Fibroblast of lung (primary cell): Measurements from ENCODE around the gene MSH4. TPM values are rescaled to one million over a fixed set of nuclear protein-coding genes. Genes with fewer than 3 reads are reported as not detected.
"Not testable (repeated sequence)": the region's sequence is repeated elsewhere in the genome, so short reads cannot be mapped to it uniquely, and the experiment has no call there.

Experiments
- DNase-seq, 2 donors: peaks; one replicate each; pipeline versions ENCODE4 v3.0.0 to v3.0.0-alpha.2; 2010; ENCODE audit warnings: low read depth in 2 of 2
- H2AFZ ChIP-seq: 2 replicates; pipeline ENCODE4 v1.5.1; 2012; ENCODE audit warnings: low read length, control low read depth, inconsistent platforms
- H3K27ac ChIP-seq: 2 replicates; pipeline ENCODE4 v1.5.1; 2011; ENCODE audit warnings: low read length, control low read depth; ENCODE audit not compliant: insufficient read depth
- H3K27me3 ChIP-seq: 2 replicates; pipeline ENCODE4 v1.5.1; 2011; ENCODE audit warnings: mild to moderate bottlenecking, low read length; ENCODE audit not compliant: control insufficient read depth, insufficient read depth
- H3K36me3 ChIP-seq: 2 replicates; pipeline ENCODE4 v1.5.1; 2011; ENCODE audit warnings: low read length; ENCODE audit not compliant: control insufficient read depth, insufficient read depth
- H3K4me1 ChIP-seq: 2 replicates; pipeline ENCODE4 v1.5.1; 2011; ENCODE audit warnings: low read length; ENCODE audit not compliant: control insufficient read depth, insufficient read depth; ENCODE audit errors: extremely low read depth
- H3K4me2 ChIP-seq: 2 replicates; pipeline ENCODE4 v1.5.1; 2011; ENCODE audit warnings: low read length, control low read depth; ENCODE audit not compliant: insufficient read depth; ENCODE audit errors: extremely low read depth
- H3K4me3 ChIP-seq, 4 experiments: fragments of 200-600 bp in 1 of 4; sonication (generic) in 1 of 4; replicated peaks in 1 of 4; 2 replicates each; pipeline ENCODE4 v1.5.1; 2011 to 2016; ENCODE audit warnings: low read length in 4 of 4, low read depth in 3 of 4, mild to moderate bottlenecking in 3 of 4, control low read depth in 2 of 4, inconsistent platforms in 1 of 4, mixed read lengths in 1 of 4; ENCODE audit not compliant: insufficient read depth in 1 of 4; ENCODE audit errors: control extremely low read depth in 1 of 4
- H3K79me2 ChIP-seq: 2 replicates; pipeline ENCODE4 v1.5.1; 2012; ENCODE audit warnings: mild to moderate bottlenecking, low read length, inconsistent platforms; ENCODE audit not compliant: control insufficient read depth, insufficient read depth
- H3K9ac ChIP-seq: 2 replicates; pipeline ENCODE4 v1.5.1; 2011; ENCODE audit warnings: mild to moderate bottlenecking, low read length, control low read depth; ENCODE audit not compliant: insufficient read depth
- H3K9me3 ChIP-seq: 2 replicates; pipeline ENCODE4 v1.5.1; 2012; ENCODE audit warnings: low read depth, low read length; ENCODE audit not compliant: control insufficient read depth, insufficient read depth
- H4K20me1 ChIP-seq: 2 replicates; pipeline ENCODE4 v1.5.1; 2011; ENCODE audit warnings: low read length; ENCODE audit not compliant: control insufficient read depth, insufficient read depth; ENCODE audit errors: extremely low read depth
- EZH2 ChIP-seq: IDR thresholded peaks from 2 replicates; pipeline ENCODE4 v1.5.1; 2012; ENCODE audit warnings: low read length, control low read depth, mild to moderate bottlenecking; ENCODE audit errors: missing control alignments
- polyA plus RNA-seq, 2 donors: library from polyadenylated mRNA; depleted of rRNA in 1 of 2; stranded (reverse) in 1 of 2; unstranded in 1 of 2; fragments of >200 nt; gene quantifications; 2 replicates each; pipeline ENCODE4 v1.2.1, GENCODE V29; 2011 to 2012; ENCODE audit warnings: missing spikeins in 1 of 2
- total RNA-seq: library from RNA; depleted of rRNA; stranded (reverse); fragments of >200 nt; gene quantifications from 2 replicates; pipeline ENCODE4 v1.2.1, GENCODE V29; 2014
- TF ChIP-seq, protein P1 (sequence below), 2 donors: IDR thresholded peaks in 1 of 2; conservative IDR thresholded peaks in 1 of 2; 1 replicate in 1 of 2; 2 replicates in 1 of 2; pipeline ENCODE4 v1.5.1; 2011 to 2012; ENCODE audit warnings: low read length in 2 of 2, control low read depth in 1 of 2, inconsistent platforms in 1 of 2, low read depth in 1 of 2, mild to moderate bottlenecking in 1 of 2

MSH4 gene
- total and polyA plus RNA-seq, 2 donors (not counting 1 experiment from before 2014, with no cell fraction given), result 0.66 TPM; not detected in 1

DNA sequence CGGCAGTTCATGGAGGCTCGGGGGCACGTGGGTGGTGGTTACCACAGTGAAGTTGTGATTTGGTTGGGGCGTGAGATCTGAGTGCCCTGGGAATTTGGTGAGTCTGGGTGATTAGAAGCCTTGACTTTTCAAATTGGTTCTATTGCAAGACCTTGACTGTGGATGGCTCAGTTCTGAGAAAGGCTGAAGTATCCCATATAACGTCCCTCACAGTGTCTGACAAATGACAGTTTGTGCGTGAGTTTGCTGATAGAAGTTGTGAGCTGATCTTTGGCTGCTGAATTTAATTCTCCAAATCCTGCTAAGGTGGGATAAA is 549 bp downstream of the MSH4 start:
- Histone ChIP-seq H3K79me2 (no peaks in the 10 kb centered on the region), H3K27me3 (no peaks in the 10 kb centered on the region), H3K36me3 (peaks cover 9% of the 10 kb centered on the region), H3K9me3 (no peaks in the 10 kb centered on the region), H3K4me3 (no peak overlapping the region), H3K9ac (no peak overlapping the region), H4K20me1 (no peaks in the 10 kb centered on the region), H3K4me1 (no peaks in the 10 kb centered on the region), H3K4me2 (no peak overlapping the region), H3K27ac (no peak overlapping the region), H2AFZ (no peak overlapping the region)
- peak in 1 of 2 donors; percentile 6 for DNase-seq
- TF ChIP-seq, protein P1, sequence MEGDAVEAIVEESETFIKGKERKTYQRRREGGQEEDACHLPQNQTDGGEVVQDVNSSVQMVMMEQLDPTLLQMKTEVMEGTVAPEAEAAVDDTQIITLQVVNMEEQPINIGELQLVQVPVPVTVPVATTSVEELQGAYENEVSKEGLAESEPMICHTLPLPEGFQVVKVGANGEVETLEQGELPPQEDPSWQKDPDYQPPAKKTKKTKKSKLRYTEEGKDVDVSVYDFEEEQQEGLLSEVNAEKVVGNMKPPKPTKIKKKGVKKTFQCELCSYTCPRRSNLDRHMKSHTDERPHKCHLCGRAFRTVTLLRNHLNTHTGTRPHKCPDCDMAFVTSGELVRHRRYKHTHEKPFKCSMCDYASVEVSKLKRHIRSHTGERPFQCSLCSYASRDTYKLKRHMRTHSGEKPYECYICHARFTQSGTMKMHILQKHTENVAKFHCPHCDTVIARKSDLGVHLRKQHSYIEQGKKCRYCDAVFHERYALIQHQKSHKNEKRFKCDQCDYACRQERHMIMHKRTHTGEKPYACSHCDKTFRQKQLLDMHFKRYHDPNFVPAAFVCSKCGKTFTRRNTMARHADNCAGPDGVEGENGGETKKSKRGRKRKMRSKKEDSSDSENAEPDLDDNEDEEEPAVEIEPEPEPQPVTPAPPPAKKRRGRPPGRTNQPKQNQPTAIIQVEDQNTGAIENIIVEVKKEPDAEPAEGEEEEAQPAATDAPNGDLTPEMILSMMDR (conservative IDR thresholded peaks at IDR 0.05 in 1 of 2, IDR thresholded peaks at IDR 0.05 in 1 of 2; ENCODE audit: low read depth in 1 of 2, low read length in 2 of 2), result no peak
- TF ChIP-seq EZH2, result no peak

DNA sequence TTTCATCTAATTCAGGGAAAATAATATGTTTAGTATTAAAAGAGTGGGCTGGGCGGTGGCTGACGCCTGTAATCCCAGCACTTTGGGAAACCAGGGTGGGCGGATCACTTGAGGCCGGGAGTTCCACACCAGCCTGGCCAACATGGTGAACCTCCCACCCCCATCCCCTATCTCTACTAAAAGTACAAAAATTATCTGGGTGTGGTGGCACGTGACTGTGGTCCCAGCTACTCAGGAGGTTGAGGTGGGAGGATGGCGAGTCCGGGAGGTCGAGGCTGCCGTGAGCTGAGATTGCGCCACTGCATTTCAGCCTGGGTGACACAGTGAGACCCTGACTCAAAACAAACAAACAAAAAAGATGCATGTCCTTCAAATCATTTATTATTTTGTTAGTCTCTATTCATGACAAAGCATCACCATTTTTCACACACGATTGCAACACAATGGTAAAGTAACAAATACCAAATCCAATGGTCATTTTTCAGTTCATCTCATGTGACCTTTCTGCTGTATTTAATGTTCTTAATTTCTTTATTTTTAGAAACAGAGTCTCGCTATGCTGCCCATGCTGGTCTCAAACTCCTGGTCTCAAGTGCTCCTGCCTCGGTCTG is 1.0 kb downstream of the MSH4 start:
- Histone ChIP-seq H3K36me3 (peaks cover 9% of the 10 kb centered on the region), H3K27ac (no peak overlapping the region)
- no peak for TF ChIP-seq EZH2
- TF ChIP-seq, protein P1 (conservative IDR thresholded peaks at IDR 0.05 in 1 of 2, IDR thresholded peaks at IDR 0.05 in 1 of 2; ENCODE audit: low read depth in 1 of 2, low read length in 2 of 2), result no peak

DNA sequence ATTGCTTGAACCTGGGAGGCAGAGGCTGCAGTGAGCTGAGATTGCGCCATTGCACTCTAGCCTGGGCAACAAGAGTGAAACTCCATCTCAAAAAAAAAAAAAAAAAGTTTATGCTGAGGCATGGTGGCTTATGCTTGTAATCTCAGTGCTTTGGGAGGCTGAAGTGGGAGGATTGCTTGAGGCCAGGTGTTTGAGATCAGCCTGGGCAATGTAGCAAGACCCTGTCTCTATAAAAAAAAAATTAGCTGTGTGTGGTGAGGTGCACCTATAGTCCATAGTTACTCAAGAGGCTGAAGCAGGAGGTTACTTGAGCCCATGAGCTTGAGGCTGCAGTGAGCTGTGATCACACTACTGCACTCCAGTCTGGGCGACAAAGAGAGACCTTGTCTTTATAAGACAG is 4.8 kb downstream of the MSH4 start:
- not testable (repeated sequence) for H3K9ac ChIP-seq, H3K4me3 ChIP-seq, H3K4me1 ChIP-seq, H3K36me3 ChIP-seq, H3K27ac ChIP-seq, DNase-seq, H3K79me2 ChIP-seq, H4K20me1 ChIP-seq, H3K4me2 ChIP-seq, H3K9me3 ChIP-seq, H3K27me3 ChIP-seq, H2AFZ ChIP-seq

More for the DNA sequence above, 1.0 kb downstream of the MSH4 start:
- Histone ChIP-seq H4K20me1 (no peaks in the 10 kb centered on the region), H3K9ac (no peak overlapping the region), H3K79me2 (no peaks in the 10 kb centered on the region), H3K9me3 (no peaks in the 10 kb centered on the region), H3K4me2 (no peak overlapping the region), H2AFZ (no peak overlapping the region), H3K4me3 (no peak overlapping the region), H3K27me3 (no peaks in the 10 kb centered on the region), H3K4me1 (no peaks in the 10 kb centered on the region)
- no peak for DNase-seq
